Stimulated activated naive CD8-positive, alpha-beta T cell treated with anti-CD3 and anti-CD28 coated beads, Interleukin-15, amount 100 ng/mL, for 72 hours (primary cell): ENCODE data around the gene GJB5.

Experiments used
- ATAC-seq: fragments of 150-1000 bp; cut with Tn5 transposase; 2 replicates; pipeline ENCODE4 v1.10.0; 2021; ENCODE audit warnings: mild to moderate bottlenecking, moderate library complexity
- DNase-seq, 2 donors: peaks; one replicate each; pipeline ENCODE4 v3.0.0; 2021 to 2022
- H3K27ac Mint-ChIP-seq, 2 donors: one replicate each; pipeline ENCODE4 v1.8.0; 2022; ENCODE audit warnings: mild to moderate bottlenecking in 2 of 2, mixed read lengths in 2 of 2, moderate library complexity in 2 of 2
- H3K27me3 Mint-ChIP-seq: one replicate; pipeline ENCODE4 v1.8.0; 2022; ENCODE audit warnings: mixed read lengths
- H3K4me1 Mint-ChIP-seq: one replicate; pipeline ENCODE4 v1.8.0; 2022; ENCODE audit warnings: mild to moderate bottlenecking, mixed read lengths
- H3K4me3 Mint-ChIP-seq, 2 donors: one replicate each; pipeline ENCODE4 v1.8.0; 2022; ENCODE audit warnings: mild to moderate bottlenecking in 2 of 2, mixed read lengths in 2 of 2, moderate library complexity in 1 of 2
- H3K9me3 Mint-ChIP-seq, 2 donors: one replicate each; pipeline ENCODE4 v1.8.0; 2022; ENCODE audit warnings: mixed read lengths in 2 of 2

Gene GJB5

DNA sequence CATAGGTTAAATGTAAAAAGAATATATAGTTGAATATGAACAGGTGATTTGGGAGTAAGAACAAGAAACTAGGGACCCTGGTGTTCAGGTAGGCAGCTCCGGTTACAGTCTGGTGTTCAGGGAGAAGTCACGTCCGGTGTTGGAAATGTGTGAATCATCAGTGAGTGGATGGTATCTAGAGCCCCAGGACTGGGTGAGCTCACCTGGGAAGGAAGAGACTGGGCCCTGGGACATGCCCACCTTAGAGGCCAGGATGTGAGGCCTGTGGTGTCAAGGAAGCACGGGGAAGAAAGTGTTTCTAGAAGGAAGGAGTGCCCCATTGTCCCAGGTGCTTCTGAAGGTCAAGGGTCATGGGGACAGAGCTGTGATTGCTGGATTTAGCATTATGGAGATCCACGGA, 24.7 kb downstream of the GJB5 start:
- Mint-ChIP-seq H3K4me1 (peaks cover 7% of the 10 kb centered on the region), H3K9me3 (no peaks in the 10 kb centered on the region), H3K27ac (no peak overlapping the region), H3K27me3 (peaks cover 61% of the 10 kb centered on the region), H3K4me3 (no peak overlapping the region)
- no peak for DNase-seq
- no peak for ATAC-seq

DNA sequence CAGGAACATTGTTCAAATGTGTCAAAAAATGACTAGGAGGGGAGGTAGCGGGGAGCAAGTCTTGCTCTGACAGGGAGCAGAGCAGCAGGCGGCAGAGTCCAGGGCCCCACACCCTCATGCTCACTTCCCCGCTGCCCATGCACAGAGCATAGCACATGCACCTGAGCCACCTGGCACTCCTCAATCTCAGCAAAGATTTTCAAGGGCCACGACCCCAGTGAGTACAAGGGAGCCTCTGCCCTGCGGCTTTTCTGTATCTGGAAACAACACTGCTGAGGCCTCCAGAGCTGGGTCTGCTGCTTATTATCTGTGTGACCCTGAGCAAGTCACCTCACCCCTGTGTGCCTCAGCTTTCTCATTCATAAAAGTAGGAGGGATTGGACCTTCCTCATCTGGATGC, 25.1 kb downstream of the GJB5 start:
- Mint-ChIP-seq H3K27ac (no peak overlapping the region), H3K27me3 (peaks cover 65% of the 10 kb centered on the region), H3K9me3 (no peaks in the 10 kb centered on the region), H3K4me1 (peaks cover 7% of the 10 kb centered on the region), H3K4me3 (no peak overlapping the region)
- ATAC-seq, result no peak
- no peak for DNase-seq

DNA sequence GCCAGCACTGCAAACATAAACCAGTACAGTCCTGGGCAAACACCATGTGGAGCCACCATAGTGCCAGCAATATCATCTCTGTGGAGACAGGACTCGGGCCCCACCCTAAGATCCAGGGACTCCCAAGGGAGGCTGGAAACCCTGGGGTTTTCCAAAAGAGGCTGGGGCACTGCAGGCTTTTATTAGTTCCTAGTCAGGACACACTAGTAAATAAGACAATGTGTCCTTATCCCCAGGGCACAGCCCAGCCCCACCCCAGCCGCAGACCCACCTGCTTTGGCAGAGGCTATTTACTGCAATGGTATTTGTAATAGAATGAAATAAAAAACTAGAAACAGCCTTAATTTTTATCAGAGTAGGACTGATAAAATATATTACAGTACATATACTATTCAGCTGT, 25.7 kb downstream of the GJB5 start:
- Mint-ChIP-seq H3K9me3 (no peaks in the 10 kb centered on the region), H3K4me3 (no peak overlapping the region), H3K27me3 (peaks cover 71% of the 10 kb centered on the region), H3K4me1 (peaks cover 7% of the 10 kb centered on the region), H3K27ac (no peak overlapping the region)
- DNase-seq (no peak), ATAC-seq (no peak)

DNA sequence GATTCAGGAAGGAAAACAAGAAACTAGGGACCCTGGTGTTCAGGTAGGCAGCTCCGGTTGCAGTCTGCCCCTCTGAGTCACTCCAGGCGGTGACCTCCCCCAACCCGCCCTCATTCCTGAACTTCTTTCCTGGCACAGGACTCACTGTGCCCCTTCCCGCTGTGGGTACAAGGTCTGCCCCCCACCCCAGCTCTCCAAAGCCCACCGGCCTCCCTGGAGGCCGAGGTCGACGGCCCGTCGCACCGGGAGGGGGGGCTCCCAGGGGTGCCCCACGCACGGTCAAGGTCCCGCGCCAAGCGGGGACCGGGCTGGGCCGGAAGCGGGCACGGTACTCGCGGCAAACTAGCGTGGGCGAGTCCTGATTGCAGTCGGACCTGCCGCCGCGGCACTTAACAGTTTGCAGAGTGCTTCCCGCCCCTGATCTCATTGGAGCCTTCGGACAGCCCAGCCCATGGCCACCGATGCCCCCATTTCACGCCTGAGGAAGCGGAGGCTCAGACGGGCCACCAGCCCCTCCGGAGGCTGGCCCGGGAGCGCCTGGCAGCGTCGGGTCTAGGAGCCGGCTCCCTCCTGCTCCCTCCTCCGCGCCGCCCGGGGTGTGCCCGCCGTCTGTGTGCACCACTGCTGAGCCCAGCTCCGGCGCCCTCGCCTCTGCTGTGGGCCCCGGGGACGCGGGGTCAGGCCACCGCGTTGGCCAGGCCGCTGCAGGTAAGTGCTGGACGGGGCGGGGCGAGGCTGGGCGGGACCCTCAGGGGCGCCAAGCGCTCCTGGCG, 26.4 kb downstream of the GJB5 start, which contains the start of gene GJB3:
Gene GJB3 (plus strand): TSS at position 144 of the 773 bp plus-strand sequence. CDS start 3,549 bp downstream, outside the sequence.
- peak within 1 kb of the TSS; percentile 40 to 59 for H3K4me3 Mint-ChIP-seq
- peaks cover 75% of the 10 kb centered on the region for H3K27me3 Mint-ChIP-seq
- H3K9me3 Mint-ChIP-seq, result no peaks in the 10 kb centered on the region
- peak; percentile 67 for ATAC-seq
- peak within 1 kb of the TSS in 1 of 2 donors; percentile 69 for H3K27ac Mint-ChIP-seq
- H3K4me1 Mint-ChIP-seq, result peaks cover 7% of the 10 kb centered on the region
- peak in 1 of 2 donors; percentile 9 for DNase-seq

DNA sequence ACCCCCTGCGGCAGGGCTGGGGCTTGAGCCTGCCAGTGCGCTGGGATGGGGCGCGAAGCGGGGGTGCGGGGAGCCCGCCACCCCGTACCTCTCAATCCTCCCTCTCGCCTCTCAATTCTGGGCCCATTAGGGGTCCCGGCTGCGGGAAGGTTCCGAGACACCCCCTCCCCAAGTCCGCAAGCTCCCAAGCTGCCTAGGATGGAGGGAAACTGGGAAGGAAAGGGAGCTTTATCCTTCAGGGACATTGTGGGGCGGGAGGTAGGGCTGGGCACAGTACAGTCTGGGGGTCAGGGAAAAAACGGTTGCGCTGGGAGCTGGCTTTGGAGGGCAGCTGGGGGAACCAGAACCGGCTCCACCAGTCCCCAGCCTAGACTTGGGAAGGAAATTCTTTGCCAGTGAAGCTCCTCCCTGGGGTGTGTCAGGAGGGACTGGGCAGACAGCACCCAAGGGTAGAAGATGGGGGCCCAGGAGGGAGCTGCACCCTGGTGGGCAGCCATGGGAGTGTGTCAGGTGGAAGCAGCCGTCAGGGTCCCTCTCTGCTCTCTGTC, 27.1 kb downstream of the GJB5 start:
- Mint-ChIP-seq H3K4me1 (peaks cover 14% of the 10 kb centered on the region), H3K4me3 (peak overlapping the region in 1 of 2 donors; percentile 42), H3K9me3 (no peaks in the 10 kb centered on the region), H3K27ac (no peak overlapping the region), H3K27me3 (peaks cover 82% of the 10 kb centered on the region)
- ATAC-seq (no peak), DNase-seq (no peak)

DNA sequence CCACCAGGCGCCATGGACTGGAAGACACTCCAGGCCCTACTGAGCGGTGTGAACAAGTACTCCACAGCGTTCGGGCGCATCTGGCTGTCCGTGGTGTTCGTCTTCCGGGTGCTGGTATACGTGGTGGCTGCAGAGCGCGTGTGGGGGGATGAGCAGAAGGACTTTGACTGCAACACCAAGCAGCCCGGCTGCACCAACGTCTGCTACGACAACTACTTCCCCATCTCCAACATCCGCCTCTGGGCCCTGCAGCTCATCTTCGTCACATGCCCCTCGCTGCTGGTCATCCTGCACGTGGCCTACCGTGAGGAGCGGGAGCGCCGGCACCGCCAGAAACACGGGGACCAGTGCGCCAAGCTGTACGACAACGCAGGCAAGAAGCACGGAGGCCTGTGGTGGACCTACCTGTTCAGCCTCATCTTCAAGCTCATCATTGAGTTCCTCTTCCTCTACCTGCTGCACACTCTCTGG, 29.9 kb downstream of the GJB5 start:
- DNase-seq, result no peak
- Mint-ChIP-seq H3K9me3 (no peaks in the 10 kb centered on the region), H3K4me3 (no peak overlapping the region), H3K4me1 (peaks cover 16% of the 10 kb centered on the region), H3K27ac (no peak overlapping the region), H3K27me3 (peaks cover 64% of the 10 kb centered on the region)
- ATAC-seq, result no peak

DNA sequence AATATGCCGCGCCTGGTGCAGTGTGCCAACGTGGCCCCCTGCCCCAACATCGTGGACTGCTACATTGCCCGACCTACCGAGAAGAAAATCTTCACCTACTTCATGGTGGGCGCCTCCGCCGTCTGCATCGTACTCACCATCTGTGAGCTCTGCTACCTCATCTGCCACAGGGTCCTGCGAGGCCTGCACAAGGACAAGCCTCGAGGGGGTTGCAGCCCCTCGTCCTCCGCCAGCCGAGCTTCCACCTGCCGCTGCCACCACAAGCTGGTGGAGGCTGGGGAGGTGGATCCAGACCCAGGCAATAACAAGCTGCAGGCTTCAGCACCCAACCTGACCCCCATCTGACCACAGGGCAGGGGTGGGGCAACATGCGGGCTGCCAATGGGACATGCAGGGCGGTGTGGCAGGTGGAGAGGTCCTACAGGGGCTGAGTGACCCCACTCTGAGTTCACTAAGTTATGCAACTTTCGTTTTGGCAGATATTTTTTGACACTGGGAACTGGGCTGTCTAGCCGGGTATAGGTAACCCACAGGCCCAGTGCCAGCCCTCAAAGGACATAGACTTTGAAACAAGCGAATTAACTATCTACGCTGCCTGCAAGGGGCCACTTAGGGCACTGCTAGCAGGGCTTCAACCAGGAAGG, 30.5 kb downstream of the GJB5 start:
- no peaks in the 10 kb centered on the region for H3K9me3 Mint-ChIP-seq
- no peak overlapping the region for H3K4me3 Mint-ChIP-seq
- H3K27me3 Mint-ChIP-seq, result peaks cover 61% of the 10 kb centered on the region
- ATAC-seq (no peak), DNase-seq (no peak)
- peaks cover 21% of the 10 kb centered on the region for H3K4me1 Mint-ChIP-seq
- no peak overlapping the region for H3K27ac Mint-ChIP-seq

DNA sequence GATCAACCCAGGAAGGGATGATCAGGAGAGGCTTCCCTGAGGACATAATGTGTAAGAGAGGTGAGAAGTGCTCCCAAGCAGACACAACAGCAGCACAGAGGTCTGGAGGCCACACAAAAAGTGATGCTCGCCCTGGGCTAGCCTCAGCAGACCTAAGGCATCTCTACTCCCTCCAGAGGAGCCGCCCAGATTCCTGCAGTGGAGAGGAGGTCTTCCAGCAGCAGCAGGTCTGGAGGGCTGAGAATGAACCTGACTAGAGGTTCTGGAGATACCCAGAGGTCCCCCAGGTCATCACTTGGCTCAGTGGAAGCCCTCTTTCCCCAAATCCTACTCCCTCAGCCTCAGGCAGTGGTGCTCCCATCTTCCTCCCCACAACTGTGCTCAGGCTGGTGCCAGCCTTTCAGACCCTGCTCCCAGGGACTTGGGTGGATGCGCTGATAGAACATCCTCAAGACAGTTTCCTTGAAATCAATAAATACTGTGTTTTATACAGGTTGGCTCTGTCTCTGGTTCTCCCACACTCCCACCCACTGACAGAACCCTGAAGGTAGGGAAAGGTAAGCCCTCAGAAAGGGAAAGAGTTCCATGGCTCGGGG, 31.1 kb downstream of the GJB5 start:
- DNase-seq, result no peak
- peaks cover 66% of the 10 kb centered on the region for H3K27me3 Mint-ChIP-seq
- H3K27ac Mint-ChIP-seq, result no peak overlapping the region
- H3K4me3 Mint-ChIP-seq, result no peak overlapping the region
- peaks cover 25% of the 10 kb centered on the region for H3K4me1 Mint-ChIP-seq
- no peak for ATAC-seq
- no peaks in the 10 kb centered on the region for H3K9me3 Mint-ChIP-seq

DNA sequence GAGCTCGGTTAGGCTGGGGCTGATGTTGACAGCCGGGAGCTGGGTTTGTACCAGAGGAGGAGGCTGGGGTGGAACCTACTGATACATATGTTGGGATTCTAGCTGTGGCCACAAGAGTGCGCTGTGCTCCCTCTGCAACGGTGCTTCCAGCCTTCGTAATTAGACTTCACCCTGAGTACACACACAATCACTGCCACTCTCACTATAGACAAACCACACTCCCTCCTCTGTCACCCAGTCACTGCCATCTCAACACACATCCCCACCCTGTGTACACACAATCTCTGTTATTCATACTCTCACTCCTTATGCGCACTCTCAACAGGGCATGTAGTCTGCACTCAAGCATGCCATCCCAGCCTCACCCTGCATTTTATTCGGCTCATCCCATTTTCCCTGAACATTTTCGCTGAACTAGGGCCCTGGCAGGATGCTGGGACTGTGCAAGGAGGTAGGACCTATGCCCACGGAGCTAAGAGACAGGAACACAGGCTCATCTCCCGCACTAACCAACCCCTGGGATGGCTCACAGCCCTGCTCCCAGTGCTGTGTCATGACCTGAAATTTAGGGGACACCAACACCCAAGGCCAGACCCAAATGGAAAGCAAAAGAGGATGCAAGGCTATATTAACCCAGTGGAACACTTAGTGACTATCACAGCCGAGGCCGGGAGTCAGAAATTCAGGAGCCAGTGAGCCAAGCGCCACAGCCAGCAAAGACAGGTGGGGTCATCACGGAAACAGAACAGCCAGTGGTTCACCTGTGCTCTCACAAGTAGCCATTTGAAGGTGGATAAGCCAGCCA, 31.9 kb downstream of the GJB5 start:
- Mint-ChIP-seq H3K4me3 (no peak overlapping the region), H3K4me1 (peaks cover 25% of the 10 kb centered on the region), H3K9me3 (no peaks in the 10 kb centered on the region), H3K27ac (no peak overlapping the region), H3K27me3 (peaks cover 64% of the 10 kb centered on the region)
- ATAC-seq (peak; percentile 85), DNase-seq (peak; percentile 62 to 64)

DNA sequence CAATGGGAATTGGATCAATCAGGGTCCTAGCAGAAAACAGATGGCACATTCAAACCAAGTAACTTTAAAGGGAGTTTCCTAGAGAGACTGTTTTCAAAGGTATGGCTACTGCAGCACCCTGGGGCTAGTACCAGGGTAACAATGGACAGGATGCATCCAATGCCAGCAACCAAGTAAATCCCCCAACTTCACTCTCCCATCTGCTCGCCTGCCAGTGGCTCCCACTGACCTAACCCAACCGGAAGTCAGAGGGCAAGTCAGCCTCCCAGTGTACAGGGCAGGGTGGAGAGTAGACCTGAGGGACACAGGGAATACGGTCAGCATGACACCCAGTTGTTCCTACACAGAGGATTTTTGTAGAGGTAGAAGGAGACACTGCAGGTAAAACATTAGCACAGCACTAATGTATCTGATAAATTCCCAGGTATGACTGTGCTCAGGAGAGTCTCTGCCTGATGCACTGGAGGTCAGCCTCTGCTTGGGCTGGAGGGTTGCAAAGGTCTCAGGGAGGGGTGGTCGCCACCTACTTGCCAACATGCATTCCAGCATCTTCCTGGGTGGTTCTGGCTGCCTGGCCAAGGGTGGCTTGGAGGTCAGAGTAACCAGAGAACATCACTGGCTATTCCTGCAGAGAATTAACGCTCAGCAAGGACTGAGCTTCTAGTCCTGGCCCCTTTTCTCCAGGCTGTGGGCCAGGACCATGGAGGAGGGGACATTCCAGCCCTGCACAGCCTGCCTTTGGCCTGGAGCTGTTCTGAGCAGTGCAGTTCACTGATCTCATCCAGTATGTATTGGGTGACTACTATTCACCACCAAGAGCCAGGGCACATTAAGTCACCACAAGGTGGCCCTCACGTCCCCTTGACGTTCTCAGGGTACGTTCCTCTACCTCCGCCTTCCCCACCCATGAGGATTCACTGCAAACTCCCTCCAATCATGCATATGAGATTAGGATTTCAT, 32.9 kb downstream of the GJB5 start:
- no peaks in the 10 kb centered on the region for H3K9me3 Mint-ChIP-seq
- DNase-seq, result no peak
- H3K27ac Mint-ChIP-seq, result peak overlapping the region in 1 of 2 donors; percentile 86
- ATAC-seq, result no peak
- no peak overlapping the region for H3K4me3 Mint-ChIP-seq
- peaks cover 19% of the 10 kb centered on the region for H3K4me1 Mint-ChIP-seq
- peaks cover 64% of the 10 kb centered on the region for H3K27me3 Mint-ChIP-seq

DNA sequence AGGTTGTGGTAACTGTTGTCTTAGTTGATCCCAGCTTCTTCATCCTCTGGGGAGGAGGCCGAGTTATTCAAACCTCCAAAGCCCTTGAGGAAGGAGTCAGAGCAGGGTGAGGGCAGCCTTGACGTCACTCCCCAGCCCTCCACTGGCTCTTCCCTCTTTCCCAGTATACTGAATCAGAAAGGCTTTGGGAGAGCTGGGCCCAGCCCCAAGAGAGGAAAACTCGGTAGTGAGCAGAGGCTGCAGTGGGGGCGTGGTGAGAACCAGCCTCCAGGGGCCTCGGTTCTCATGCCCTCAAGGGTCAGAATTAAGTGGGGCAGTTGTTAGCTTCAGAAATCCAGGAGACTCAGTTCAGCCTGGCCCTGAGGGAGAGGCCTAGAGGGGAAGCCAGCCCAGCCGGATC, 36.1 kb downstream of the GJB5 start:
- no peaks in the 10 kb centered on the region for H3K9me3 Mint-ChIP-seq
- DNase-seq, result no peak
- no peak overlapping the region for H3K4me3 Mint-ChIP-seq
- no peak for ATAC-seq
- peaks cover 19% of the 10 kb centered on the region for H3K4me1 Mint-ChIP-seq
- H3K27ac Mint-ChIP-seq, result no peak overlapping the region
- peaks cover 53% of the 10 kb centered on the region for H3K27me3 Mint-ChIP-seq

DNA sequence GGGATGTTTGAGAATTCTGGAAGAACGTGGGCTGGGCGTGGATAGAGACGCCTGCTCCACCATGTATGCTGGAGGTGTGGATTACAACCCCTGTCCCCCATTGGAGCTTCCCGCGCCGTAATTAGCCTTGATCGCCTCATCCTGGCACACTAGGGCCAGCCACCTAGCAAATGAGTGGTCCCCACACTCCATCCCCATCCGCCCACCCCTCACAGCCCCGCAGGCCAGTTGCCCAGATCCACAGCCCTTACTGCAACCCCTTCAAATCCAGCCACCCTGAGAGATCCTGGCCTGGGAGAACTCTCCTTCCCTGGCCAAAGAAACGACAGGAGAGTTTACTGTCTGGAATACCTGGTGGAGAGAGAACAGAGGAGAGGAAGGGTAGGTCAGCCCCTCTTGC, 37.6 kb downstream of the GJB5 start:
- Mint-ChIP-seq H3K27ac (no peak overlapping the region), H3K4me3 (peak overlapping the region; percentile 25 to 59), H3K4me1 (peaks cover 19% of the 10 kb centered on the region), H3K27me3 (peaks cover 41% of the 10 kb centered on the region), H3K9me3 (no peaks in the 10 kb centered on the region)
- ATAC-seq (no peak), DNase-seq (no peak)

DNA sequence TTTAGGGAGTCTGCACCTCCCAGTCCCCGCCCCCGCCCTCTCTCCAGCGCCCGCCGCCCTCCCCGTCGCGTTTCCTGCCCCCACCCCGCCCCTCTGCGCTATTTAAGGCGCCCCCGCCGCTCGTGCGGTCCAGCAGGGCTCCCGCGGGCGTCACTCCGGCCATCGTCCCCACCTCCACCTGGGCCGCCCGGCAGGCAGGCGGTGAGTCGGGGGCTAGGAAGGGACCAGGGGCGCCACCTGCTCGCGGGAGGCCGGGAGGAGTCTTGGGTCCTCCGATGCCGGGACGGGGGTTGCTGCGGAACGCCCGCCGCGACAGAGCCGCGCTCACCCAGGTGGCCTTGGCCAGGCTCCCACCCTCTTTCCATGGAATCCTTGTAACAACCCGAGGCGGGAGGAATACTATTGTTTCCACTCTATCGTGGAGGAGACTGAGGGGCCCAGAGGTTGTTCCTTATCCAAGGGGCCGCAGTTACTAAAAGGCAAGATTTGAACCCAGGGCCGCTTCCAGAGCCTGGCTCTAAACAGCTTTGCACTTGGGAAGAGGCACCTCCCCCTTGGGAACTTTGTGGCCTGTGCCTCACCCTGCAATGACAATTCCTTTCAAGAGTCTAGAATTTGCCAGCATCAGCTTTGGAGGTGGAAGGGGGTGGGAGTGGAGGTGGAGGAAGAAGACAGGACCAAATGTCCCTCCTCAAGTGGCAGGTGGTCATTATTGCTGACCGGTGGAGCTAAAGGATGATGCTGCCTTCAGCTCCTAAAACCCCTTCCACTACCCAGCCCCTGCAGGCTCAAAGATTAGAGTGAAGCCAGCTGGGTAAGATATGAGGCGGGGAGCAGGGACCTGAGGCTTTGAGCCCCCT, 38.3 kb downstream of the GJB5 start, which contains the start of gene GJA4:
Gene GJA4 (plus strand): TSS at position 132 of the 860 bp plus-strand sequence. CDS start 1,215 bp downstream, outside the sequence.
- H3K4me1 Mint-ChIP-seq, result peaks cover 21% of the 10 kb centered on the region
- peak within 1 kb of the TSS; percentile 25 to 59 for H3K4me3 Mint-ChIP-seq
- no peaks in the 10 kb centered on the region for H3K9me3 Mint-ChIP-seq
- H3K27me3 Mint-ChIP-seq, result peaks cover 41% of the 10 kb centered on the region
- DNase-seq, result no peak
- no peak for ATAC-seq
- no peak within 1 kb of the TSS for H3K27ac Mint-ChIP-seq
